ENCODE results near the gene KRT222. TPM values are rescaled to one million over a fixed set of nuclear protein-coding genes. Genes with fewer than 3 reads are reported as not detected.

Gene KRT222
- total RNA-seq (2014; rRNA removed), result not detected in 2 replicates
- polyA plus RNA-seq (2012), result not detected

DNA sequence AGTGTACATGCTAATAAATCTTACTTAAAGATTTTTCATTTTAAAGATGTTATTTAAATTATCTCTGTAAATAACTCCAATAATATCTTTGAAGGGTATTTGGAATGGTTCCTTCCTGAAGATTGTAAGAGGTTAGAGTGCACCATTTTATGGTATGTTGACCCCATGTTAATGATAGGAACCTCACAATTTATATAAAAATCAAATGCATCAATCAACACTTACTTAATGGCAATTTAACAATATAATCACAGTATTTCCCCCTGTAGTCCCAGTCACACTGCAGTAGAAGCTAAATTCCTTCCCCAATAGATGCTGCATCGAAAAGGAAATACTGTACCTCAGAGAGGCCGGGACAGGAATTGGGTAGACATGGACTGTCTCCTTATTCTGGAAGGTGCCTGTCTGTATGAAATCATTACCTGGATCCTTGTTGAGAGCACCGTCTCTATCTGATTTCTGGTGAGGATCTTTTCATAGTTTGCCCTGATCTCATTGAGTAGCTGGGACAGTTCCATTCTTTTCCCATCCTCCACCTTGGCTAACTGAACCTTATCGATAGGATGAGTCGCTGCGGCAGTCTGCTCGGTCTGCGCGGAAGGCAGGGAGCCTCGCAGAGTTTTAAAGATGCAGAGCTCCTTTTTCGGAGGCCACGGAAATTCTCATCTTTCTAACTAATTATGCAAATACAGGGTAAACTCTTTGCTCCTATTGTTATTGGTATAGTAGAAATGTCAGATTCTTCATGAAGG, at the start of gene KRT222:
Gene KRT222, minus strand, starts transcription at position 596 of the 752 bp plus-strand sequence. Its CDS starts 78 bp downstream, at position 518.
- DNase-seq (ENCODE audit: low read depth), result no peak

DNA sequence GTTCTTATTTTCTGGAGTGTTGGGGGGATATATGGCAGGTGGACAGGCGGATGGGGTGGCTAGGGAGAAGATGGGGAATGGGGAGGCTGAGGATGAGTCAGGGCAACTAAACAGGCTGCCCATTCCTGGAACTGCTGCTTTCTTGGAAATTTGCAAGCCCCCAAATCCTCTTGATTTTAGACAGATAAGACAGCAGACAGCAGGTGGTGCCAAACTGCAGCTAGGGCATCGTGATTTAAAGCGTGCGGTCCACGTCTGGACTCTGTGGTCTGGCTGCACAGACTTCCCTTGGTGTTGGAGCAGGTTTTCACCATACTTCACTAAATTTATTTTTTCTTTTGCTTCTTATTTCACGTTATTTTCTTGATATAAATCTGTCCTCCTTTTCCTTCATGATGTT, 49.5 kb upstream of the KRT222 start:
- no peak for DNase-seq (ENCODE audit: low read depth)

DNA sequence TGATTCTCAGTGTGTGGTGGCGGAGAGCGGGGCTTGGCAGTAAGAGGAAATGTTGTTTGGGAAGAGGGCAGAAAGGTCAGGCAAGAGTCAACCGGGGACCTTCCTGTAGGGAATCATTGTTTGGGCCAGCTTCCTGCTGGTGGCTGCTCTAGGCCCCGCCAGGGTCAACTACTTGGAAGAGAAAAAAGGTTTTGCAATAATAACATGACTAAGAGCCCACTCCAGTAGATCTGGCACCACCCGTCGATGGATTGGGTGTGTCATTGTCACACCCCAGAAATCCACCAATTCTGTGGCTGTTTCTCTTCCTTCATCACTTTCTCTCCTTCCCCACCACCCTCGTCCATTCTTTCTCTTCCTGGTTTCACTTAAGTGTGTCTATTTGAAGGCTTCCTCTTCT, 42.8 kb upstream of the KRT222 start:
- DNase-seq (ENCODE audit: low read depth), result no peak

DNA sequence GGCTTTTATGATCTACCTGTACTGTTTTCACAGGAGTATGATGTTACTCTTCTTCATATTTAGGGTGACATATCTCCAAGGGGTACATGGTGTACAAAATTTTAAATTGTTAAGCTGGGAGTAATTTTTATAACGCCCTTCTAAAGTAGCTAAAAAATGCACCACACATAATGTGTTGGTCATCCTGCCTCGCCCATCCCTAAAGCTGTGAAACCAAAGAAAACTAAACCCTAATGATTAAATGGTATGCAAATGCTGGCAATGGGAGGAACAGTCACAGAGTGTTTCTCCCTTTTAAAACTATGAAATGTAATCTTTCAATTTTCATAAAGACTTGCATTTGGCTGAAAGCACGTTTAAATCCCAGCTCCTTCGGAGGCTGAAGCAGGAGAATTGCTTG, 40.6 kb upstream of the KRT222 start:
- no peak for DNase-seq (ENCODE audit: low read depth)

DNA sequence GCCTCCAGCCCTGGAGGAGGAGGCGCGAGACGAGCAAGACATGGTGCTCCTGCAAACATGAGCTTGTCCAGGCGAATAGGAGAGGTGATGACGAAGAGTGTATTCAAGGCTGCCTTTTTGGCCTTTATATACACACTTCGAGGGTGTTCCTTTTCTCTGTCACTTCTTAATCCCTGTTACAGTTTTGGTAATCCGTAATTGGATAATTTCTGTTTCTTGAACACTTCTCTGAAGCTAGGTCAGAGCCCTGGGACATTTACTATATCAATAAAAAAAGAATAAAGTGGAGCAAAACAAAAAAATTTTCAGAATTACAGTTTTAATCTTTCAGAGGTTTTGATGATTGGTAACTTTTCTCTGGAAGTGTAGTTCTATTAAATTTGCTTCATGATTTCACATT, 38.7 kb upstream of the KRT222 start, which contains the start of gene KRT24:
Gene KRT24, minus strand, starts transcription at position 101 of the 400 bp plus-strand sequence. Its CDS starts 59 bp downstream, at position 42.
- no peak for DNase-seq (ENCODE audit: low read depth)

DNA sequence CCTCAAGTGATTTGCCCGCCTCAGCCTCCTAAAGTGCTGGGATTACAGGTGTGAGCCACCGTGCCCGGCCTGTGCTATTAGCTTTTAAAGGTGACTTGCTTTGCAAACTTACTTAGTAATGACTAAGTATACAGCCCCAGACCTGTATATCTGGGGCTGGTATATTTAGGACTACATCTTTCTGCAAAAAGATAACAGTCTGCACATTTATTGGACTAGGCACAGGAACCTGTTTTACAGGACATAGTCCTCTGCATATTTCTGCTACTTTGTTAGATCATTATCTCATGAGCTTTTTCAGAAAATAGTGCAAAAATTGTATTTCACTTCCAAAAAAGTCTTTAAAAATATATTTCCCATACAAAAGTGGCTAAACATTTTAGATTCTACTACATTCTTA, 37.3 kb upstream of the KRT222 start:
- no peak for DNase-seq (ENCODE audit: low read depth)

DNA sequence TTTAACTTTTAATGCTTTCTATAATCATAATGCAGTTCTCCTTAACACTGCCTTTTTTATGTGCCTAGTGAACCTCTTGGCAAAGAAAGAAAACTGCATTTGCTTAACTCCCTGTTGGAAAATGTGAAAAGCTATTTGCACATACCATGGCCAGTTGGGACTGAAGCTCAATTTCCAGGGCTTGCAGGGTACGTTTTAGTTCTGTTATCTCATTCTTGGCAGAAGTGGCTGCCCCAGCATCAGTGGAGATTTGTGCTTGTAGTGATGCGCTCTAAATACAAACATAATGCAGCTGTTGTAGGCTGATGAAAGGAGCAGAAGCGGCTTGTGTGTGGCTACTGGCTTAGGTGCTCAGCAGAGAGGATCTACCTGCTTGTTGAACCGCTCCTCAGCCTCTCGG, 34.9 kb upstream of the KRT222 start:
- no peak for DNase-seq (ENCODE audit: low read depth)

DNA sequence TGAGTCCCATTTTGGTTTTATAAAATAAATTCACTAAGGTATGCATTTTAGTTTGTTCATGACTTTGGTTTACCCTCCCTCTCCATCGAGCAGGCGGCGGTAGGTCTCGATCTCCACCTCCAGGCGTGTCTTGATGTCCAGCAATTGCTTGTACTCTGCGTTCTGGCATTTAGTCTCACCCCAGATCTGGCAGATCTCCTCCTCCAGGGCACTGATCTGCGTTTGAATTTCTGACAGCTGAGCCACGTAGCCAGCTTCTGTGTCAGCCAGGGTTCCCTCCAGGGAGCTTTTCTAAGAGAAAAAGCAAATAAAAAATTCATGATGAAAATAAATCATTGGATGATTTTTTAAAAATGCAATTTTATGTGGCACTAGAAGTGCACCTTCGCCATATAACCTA, 34.4 kb upstream of the KRT222 start:
- no peak for DNase-seq (ENCODE audit: low read depth)

DNA sequence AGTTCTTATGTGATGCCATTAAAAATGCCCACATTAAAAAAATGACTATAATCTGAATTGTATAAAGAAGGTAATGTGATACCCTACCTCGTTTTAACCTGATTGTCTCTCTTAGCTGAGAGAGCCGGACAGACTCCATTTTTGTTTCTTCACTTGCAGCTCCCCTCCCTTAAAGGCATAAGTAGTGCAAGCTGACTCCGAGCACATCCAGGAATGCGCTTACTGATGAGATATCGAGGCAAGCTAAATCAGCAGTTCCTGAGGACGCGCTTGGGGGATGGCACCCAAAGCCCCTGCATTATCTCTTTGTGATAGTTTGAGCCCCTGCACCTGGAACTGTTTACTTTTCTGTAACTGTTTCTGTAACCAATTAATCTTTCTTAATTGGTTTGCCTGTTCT, 32.3 kb upstream of the KRT222 start:
- DNase-seq (ENCODE audit: low read depth), result no peak

DNA sequence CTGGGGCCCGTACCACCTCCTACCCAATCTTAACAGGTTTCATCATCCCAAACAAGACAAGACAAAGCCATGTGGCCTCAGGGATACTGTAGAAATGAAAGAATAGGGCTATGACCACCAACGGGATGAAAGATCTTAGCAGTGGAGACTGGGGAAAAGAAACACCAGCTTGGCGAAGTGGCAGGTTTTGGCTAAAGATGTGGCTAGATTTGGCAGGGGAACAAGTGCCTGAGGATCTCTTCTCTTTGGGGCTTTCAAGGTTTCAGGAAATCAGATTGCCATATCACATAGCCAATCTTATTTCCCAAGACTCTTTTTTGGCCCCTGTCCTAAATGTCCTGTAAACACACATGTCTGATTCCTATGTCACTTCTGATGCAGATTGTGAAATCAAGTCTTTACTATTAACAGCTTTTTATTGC, 31.7 kb upstream of the KRT222 start:
- no peak for DNase-seq (ENCODE audit: low read depth)

DNA sequence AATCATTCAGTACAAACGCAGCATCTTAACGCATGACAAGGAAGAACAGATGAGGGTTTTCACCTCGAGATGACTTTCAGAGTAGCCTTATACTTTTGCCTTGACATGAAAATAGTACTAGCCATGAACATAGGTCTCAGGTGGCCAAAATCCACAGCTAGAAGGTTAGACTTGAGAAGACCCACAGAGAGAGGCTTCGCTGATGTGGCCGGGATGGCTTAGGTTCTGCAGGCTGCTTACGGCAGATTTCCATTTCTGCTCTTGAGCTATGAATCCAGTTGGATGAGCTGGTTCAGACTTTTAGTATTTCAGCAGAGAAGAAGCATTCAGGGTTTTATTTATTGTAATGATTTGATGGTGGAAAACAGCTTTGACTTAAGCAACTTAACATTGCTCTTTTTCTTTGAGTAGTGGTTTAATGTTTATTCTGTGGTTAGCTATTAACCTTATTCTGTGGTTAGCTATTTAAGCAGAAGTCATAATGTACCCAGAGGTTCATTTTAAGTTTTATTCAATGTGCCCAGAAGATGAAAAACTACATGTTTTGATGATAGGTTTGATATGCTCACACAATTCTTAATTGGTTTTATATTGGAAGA, 31.0 kb upstream of the KRT222 start:
- DNase-seq (ENCODE audit: low read depth), result no peak

DNA sequence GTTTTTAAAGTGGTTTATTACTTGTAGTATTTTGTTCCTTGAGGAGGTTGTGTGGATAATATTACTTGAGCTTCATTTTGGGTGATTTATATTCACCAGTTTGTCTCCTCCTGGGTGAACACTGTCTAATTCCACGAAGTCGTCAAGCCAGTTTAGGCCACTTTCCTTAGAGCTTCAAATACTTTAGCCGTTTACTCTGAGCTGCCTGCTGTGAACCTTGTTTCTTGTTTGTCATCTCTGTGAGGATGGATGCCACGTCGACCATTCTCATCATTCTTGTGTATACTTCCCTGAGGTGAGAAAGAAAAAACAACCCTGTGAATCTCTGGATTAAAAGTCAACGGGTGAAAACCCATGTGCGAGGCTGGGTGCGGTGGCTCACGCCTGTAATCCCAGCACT, 29.6 kb upstream of the KRT222 start:
- no peak for DNase-seq (ENCODE audit: low read depth)

DNA sequence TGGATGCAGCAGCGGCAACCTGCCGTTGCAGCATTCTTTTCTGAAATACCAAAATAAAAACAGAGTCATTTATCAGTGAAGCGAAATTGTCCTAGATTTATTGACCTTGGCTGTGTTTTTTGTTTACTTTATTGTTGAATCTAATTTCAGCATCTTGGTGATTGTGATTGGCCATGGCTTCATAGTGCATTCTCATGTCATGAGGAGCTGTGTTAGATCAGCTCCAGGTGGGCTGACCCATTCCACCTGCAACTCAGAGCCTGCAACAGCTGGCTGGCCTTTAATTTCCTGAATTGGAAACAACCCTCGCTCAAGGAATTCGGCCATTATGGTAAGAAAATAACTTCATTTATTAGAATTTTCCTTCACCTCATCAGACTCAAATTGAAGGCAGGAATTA, 22.1 kb upstream of the KRT222 start:
- no peak for DNase-seq (ENCODE audit: low read depth)

DNA sequence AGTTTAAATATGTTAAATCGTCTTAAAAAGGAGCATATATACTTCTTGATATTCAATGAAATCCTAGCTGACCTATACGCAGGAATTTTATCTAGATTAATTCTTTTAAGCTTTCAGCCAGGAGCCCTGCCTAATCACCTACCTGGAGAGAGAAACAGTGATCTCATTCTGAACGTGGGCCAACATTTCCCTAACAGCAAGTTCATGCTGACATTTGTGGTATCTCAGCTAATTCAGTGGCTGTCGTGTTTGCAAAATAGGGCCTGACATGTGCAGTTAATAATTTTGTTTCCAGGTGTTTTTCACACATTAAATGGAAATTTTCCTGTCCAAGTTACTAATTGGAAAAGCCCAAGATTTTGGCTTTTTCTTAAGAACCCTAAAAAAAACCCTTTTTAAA, 21.2 kb upstream of the KRT222 start:
- DNase-seq (ENCODE audit: low read depth), result no peak

DNA sequence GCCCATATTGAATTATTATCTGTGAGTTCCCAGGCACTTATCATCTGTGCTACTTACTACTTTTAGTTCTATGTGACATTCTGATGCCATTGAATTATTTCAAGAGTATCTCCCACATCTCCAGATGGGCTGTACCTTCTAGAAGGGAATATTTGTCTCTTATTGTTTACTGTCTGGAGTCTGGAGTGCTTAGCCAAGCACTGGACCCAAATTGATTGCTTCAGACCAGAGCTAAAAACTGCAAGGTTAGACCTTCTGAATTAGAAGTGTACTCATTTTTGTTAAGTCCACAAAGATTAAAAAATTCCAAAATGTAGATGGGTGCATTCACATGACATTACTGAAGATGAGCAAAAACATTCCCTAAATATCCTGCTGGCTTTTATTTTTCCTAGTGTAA, 16.0 kb upstream of the KRT222 start:
- DNase-seq (ENCODE audit: low read depth), result no peak

DNA sequence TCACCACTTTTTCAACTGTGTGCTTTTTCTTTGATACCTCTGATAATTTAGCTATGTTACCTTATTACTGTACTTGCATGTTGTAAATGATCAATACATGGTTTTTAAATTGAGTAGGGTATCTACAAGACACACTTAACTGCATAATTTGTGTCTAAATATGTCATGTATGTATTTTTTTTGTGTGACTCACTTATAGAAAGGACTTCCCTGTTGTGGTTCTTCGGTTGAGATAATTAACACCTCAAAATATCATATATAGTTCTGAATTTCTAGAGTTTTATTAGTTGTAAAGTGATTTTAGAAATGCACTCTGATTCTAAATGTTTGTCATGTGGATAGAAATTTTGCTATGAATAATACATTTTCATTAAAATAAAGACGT, 14.5 kb upstream of the KRT222 start:
- DNase-seq (ENCODE audit: low read depth), result no peak

DNA sequence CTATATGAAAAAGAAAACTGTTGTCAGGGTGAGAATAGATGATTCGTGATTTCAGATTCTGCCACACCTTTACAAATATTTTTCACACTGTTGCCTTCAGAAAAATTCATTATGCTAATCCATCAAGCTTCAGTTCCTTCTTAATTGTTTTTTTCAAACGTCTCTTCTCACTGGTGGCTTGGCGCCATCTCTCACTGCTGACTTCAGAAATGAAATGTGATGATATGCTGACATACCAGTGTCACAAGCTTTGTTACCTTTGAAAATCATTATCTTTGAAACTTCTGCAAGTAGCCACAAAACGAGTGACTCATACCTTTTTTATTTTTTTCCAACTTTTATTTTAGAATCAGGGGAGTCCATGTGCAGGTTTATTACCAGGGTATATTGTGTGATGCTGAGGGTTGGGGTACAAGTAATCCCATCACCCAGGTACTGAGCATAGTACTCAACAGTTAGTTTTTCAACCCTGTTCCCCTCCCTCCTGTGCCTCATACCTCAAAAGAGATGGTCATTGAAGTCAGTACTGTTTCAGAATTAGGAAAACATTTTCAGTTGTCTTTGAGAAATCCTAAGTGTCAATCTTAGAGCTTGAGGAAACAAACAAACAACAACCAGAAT, 14.0 kb upstream of the KRT222 start:
- DNase-seq (ENCODE audit: low read depth), result no peak

DNA sequence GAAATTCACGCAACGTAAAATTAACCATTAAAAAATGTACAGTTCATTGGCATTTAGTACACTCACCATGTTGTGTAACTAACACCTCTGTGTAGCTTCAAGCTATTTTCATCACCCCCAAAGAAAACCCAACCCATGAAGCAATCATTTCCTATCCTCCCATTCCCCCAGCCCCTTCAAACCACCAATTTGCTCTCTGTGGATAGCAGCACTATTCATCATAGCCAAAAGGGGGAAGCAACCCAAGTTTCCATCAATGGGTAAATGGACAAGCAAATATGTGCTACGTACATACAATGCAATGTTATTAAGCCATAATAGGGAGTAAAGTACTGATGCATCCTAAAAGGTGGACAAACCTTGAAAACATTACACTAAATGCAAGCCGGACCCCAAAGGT, 10.9 kb upstream of the KRT222 start:
- no peak for DNase-seq (ENCODE audit: low read depth)

DNA sequence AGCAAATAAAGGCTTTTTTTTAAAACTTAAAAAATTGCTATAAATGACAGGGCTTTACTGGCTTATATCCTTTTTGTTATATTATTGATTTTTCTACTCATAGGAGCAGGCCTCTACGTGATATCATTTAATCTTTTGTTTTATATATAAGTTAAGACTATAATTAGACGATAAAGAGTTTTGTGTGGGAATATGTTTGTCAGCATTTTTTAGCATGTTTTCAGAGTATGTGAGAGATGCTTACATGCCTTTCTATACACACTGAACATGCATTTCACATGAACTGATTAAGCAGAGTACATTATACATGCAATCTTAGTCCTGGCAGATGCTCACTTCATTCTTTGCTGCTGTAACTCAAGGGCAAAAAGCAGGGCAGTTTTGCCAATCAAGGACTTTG, 7.7 kb upstream of the KRT222 start:
- no peak for DNase-seq (ENCODE audit: low read depth)

DNA sequence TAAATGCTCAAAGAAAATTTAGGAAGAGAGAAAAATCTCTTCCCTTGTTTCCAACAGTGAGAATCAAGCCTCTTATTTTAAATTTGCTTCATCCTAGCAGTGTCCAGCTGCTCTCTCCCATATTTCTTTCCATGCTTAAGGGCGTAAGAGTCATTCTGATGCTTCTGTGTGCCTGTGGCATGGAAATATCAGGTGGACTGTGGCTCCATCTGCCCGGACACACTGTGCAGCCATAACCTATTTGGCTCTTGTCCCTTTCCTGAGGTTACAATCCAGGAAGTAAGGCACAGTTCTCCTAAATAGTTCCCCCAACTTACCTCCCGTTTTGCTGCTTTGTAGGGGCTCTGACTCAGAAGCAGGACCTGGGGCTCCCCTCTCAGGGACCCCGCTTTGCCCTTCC, 6.3 kb upstream of the KRT222 start:
- no peak for DNase-seq (ENCODE audit: low read depth)

DNA sequence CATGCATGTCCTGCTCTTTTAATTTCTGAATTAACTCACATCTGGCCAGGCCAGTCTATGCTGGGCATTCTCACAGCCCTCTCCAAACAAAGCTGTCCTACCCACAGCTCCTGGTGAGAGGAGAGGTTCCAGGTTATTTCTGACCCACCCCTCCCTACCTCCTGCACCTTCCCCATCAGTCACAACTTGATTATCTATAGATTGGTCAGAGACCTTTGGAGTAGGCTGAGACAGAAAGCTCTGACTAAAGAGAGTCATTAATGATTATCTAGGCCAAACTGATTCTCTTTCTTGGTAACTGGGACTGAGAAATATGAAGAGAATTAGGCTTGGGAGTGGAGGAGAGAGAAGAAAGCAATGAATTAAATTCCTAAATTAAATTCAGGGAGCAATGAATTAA, 1.4 kb upstream of the KRT222 start:
- DNase-seq (ENCODE audit: low read depth), result no peak

DNA sequence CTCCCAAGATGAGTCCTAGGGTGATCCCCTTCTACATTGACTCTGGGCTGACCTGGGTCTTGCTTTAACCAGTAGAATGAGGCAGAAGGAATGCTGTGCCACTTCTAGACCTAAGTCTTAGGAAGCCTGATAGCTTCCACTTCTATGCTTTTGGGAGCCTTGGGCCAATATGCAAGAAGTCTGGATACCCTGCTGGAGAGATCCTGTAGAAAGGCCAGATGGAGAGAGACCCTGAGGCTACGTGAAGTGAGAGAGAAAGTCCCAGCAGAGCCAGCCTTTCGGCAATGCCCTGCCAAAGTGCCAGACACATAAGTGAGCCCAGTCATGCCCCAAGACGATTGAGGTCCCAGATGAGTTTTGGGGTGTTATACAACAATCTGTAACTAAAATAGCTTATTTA, 1.7 kb downstream of the KRT222 start:
- DNase-seq (ENCODE audit: low read depth), result no peak

DNA sequence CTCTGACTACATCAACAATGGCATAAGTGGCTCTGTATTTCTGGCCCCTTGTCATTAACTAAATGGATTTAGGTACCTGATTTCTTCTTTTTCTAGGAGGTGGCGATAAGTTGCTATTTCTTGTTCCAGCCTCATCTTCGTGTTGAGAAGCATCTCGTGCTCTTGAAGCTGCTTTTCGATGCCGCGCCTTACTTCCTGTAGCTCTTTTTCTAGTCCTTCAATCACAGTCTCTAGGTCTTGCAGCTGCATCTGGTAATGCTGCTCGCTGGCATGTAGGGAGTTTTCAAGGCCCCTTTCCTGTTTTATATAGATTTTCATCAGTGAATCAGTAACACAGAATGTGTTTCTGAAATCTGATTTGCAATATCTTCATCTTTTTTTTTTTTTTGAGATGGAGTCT, 5.1 kb downstream of the KRT222 start:
- no peak for DNase-seq (ENCODE audit: low read depth)

Data from LHCN-M2 (cell line).